HG03457 (cell line): ENCODE data around the gene SCYL3.

Experiments
- ATAC-seq: cut with Tn5 transposase; IDR thresholded peaks from one replicate; pipeline ENCODE4 v1.9.1; 2021; ENCODE audit warnings: moderate number of reproducible peaks; ENCODE audit not compliant: unreplicated experiment

SCYL3 gene

GRCh38 chr1:169900571-169900970 lies 6.9 kb upstream of the SCYL3 start:
- ATAC-seq: no peak

GRCh38 chr1:169899519-169900217 lies 6.0 kb upstream of the SCYL3 start:
- no peak for ATAC-seq

- ATAC-seq: no peak
These were observed 2.3 kb upstream of the SCYL3 start for GRCh38 chr1:169896013-169896412.

DNA sequence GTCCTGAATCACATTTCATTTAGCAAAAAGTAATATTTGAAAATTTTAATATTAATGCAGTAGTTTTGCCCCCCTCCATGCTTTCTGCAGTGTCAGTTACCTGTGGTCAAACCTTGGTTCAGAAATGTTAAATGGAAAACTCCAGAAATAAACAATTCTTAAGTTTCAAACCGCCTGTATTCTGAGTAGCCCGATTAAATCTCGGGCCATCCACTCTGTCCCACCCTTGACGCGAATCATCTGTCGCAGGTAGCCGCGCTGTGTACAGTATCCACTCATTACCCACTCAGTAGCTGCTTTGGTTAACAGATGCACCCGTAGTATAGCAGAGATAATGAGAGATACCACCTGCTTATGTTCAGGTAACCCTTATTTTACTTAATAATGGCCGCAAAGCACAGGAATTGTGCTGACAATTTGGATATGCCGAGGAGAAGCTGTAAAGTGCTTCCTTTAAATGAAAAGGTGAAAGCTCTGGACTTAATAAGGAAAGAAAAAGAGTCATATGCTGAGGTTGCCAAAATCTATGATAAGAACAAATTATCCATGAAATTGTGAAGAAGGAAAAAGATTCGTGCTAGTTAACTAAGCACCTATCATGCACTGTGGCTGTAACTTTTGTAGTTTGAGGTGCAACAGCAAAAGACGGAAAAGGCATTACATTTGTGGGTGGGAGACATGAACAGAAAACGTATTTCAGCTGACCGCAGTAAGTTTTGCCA lies 889 bp upstream of the SCYL3 start:
- no peak for ATAC-seq

GRCh38 chr1:169892927-169893644 lies 610 bp downstream of the SCYL3 start:
- ATAC-seq: no peak

DNA sequence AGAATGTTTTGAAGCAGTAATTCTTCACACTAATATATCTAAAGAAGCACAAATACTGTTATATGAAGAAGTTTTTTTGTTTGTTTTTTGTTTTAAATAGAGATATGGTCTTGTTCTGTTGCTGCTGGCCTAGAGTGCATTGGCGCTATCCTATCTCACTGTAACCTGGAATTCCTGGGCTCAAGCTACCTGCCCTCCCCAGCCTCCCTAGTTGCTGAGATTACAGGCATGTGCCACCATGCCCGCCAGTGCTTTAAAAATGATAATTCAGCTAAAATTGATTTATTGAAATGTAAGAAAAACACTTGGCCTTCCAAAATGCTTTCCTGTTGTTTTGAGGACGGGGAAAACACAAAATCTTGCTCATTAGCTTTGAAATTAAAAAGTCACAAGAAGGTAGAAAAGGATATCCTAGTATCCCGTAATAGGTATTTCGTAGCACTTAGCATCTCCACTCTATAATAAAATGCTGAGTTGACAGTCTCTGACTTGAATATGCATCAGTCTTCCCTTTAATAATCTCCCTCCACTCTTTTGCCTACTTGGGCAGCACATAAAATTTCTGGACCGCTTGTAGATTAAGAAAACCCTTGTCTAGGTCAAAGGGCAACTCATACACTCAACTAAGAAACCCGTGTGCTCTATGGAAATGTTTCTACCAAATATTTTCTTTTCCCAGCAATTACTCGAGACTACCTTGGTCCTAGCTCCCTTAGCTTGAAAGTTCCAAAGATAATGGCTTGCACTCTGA lies 1.3 kb downstream of the SCYL3 start:
- no peak for ATAC-seq

- ATAC-seq: no peak
These were observed 2.2 kb downstream of the SCYL3 start for GRCh38 chr1:169891539-169891885.

DNA sequence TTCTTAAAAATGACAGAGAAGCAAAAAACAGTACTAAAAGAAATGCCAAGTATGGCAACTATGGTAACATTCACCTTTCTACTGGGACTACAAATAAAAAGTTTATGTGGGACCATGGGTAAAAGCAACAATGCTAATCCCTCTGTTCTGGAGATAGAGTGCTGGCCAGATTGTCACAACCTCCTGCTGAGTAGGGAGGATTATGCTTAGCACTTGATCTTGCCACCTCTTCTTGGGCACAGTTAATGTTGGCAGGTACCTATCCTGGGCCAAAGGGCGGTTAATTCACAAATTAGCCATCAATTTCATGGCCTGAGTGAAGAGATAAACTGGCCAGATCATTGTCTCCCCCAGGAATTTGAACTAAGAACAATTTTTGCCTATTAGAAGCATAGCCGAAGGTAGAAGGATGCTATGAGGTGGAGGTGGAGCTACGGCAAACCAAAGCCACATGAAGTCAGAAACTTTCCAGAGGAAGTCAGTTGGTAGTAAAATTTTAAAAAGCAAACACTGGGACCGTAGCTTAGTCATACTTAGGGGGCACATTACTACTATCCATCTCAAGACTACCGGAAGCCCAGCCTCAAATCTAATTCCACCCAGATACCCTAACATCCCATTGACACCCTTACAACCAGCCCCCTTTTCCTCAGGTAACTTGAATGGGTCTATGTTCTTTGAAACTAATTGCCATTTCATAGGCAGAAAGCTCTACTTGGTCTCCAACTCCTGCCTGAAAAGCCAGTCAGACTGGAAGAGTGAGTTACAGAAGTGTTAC lies 2.7 kb downstream of the SCYL3 start:
- ATAC-seq: no peak

DNA sequence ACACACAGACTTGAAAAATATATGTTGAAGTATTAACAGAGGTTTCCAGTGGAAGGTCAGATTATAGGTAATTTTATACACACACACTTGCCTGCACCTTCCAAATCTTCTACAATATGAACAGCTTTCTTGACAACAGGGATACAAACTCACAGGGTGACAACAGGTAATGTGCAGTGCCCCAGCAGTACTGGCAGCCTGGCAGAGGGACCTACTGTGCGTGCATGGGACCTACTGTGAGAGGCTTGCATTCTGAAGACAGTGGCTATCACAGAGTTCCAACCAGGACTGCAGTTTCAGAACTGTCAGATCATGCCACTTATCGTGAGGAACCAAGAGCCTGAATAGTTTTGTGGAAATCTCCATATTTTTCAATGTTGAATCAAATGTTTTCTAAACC lies 3.8 kb downstream of the SCYL3 start:
- no peak for ATAC-seq

DNA sequence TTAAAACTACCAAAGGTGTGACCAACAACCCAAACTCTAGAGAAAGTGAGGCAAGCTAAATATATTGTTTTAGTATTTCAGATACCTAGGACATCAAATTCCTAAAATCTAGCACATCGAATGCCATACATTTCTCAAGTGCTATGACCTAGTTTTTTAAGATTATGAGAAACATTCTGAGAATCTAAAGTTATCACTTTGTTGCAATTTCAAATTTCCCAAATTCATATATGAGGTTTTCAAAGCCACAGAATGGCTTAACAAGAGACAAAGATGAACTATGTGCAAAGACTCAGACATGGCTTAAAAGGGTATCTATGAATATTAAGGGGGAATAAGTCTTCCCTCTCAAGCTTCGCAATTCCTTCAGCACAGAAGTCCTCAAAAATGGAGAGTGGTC lies 6.8 kb downstream of the SCYL3 start:
- ATAC-seq: no peak

- ATAC-seq: no peak
These were observed 7.3 kb downstream of the SCYL3 start for GRCh38 chr1:169886422-169886821.

DNA sequence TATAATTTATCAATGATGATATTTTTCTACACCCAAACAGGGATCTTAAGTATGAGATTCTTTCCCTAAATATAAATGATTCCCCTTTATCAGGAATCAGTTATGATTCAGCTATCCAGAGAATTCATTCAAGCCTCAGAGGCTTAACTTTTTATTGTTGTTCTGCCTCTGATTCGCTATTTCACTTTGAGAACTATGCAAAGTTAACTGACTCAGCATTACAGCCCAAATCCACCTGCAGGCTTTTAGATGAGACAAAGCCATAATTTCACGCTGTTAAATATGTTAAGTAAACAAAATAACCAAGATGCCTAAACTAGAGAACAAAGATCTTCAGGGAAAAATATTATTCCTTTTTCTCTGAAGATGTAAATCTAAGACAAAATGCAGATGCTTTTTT lies 8.5 kb downstream of the SCYL3 start:
- ATAC-seq: no peak

- no peak for ATAC-seq
These were observed 9.1 kb downstream of the SCYL3 start for GRCh38 chr1:169884634-169885033.

- ATAC-seq: no peak
These were observed 11.6 kb downstream of the SCYL3 start for GRCh38 chr1:169882039-169882511.

DNA sequence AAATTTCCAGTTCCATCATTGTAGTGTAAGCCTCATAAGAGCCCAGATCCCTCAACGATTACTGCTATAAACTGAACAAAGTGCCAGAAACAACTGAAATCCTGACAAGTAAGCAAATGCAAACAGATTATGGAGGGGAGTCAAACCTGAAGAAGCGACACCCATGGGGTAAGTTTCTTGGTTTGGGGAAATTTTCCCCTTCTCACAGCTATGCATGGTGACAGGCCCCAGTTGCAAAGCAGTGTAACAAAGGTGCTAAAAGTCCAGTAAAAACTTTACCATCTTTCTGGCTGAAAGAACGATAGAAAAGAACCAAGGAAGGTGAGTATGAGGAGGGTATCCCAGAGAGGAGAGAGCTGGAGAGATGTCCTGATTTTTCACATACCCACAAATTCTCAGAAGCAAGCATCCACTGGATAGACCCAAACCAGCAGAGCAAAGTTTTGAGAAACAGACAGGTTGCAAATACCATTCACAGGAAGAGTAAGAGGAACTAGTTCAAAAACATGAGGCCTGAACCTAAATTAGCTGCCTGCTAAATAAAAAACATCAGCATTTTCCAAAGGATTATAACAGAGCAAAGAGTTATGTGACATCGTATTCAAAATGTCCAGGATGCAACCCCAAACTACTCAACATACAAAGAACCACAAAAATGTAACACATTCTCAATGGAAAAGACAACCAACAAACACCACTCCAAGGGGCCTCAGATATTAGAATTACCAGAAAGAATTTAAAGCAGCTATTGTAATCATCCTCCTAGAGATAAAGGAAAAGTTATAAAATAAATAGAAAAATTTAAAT lies 14.5 kb downstream of the SCYL3 start:
- no peak for ATAC-seq

- no peak for ATAC-seq
These were observed 15.2 kb downstream of the SCYL3 start for GRCh38 chr1:169878498-169878897.

GRCh38 chr1:169877800-169878491 lies 15.8 kb downstream of the SCYL3 start:
- no peak for ATAC-seq

DNA sequence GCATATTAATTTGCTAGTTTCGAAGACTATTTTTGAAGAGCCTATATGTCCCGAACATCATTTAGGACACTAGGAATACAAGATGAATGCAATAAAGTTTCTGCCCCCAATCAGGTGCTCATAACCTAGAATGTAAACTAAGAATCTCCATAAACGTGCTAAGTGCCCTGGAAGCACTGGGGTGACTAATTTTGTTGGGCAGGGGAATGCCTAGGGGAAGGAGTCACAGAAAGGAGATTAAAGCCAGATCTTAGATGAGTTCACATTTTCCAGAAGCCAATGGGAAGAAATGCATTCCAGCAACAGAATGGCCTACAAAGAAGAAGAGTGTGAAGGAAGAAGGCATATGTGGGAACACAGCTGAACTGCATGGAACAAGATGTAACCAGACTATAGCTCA lies 19.5 kb downstream of the SCYL3 start:
- no peak for ATAC-seq

DNA sequence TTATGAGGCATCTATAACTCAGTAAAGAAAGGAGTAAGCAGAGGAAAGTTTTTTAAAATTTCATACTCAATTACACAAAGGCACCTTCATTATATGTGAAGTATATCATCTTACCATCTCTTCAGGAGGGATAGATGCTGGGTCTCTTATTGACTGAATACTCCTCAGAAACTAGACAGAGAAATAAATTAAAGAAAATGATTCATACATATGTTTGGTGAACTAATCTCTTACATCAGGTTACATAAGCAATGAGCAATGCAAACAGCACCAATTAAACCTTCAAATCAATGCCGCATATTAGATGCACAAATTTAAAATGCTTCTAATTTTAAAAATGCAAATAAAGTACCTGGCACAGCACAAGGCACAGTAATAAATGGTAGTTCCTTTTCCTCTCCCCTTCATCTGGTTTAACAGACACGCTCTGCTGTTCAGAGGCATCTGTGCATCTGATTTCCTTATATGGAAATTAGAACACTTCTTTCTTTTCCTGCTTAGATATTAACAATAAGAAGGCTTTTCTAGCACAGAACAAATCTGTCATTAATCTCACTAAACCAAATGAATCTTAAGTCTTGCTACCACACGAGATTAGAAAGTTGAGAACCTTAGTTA lies 20.0 kb downstream of the SCYL3 start:
- ATAC-seq: no peak
